Endothelial cell (in vitro differentiated cells): ENCODE results near the gene ACP1. TPM values are rescaled to one million over a fixed set of nuclear protein-coding genes. Genes with fewer than 3 reads are reported as not detected.

Experiments
- DNase-seq: peaks from one replicate; pipeline ENCODE4 v3.0.0; 2021; ENCODE audit warnings: low spot score
- H3K27ac Mint-ChIP-seq: one replicate; pipeline ENCODE4 v1.8.0; 2021; ENCODE audit warnings: mixed read lengths, inconsistent platforms; ENCODE audit not compliant: unreplicated experiment
- H3K27me3 Mint-ChIP-seq: one replicate; pipeline ENCODE4 v1.8.0; 2021; ENCODE audit warnings: mild to moderate bottlenecking, moderate library complexity, mixed read lengths, inconsistent platforms; ENCODE audit not compliant: unreplicated experiment
- H3K36me3 Mint-ChIP-seq: one replicate; pipeline ENCODE4 v1.8.0; 2021; ENCODE audit warnings: mild to moderate bottlenecking, low read depth, mixed read lengths, inconsistent platforms; ENCODE audit not compliant: unreplicated experiment
- H3K4me1 Mint-ChIP-seq: one replicate; pipeline ENCODE4 v1.8.0; 2021; ENCODE audit warnings: mild to moderate bottlenecking, mixed read lengths, inconsistent platforms; ENCODE audit not compliant: unreplicated experiment
- H3K4me3 Mint-ChIP-seq: one replicate; pipeline ENCODE4 v1.8.0; 2021; ENCODE audit warnings: mild to moderate bottlenecking, mixed read lengths, inconsistent platforms; ENCODE audit not compliant: unreplicated experiment
- H3K9me3 Mint-ChIP-seq: one replicate; pipeline ENCODE4 v1.8.0; 2021; ENCODE audit warnings: mixed read lengths, inconsistent platforms; ENCODE audit not compliant: unreplicated experiment
- CTCF ChIP-seq: fragments of 200-600 bp; sonication (generic); IDR thresholded peaks from one replicate; pipeline ENCODE4 v1.5.0; 2021; ENCODE audit warnings: antibody characterized with exemption; ENCODE audit not compliant: unreplicated experiment
- total RNA-seq: library from RNA; stranded (reverse); fragmentation: NEBNext Ultra II Directional; extraction: Animal tissue kit (Norgen Biotek cat#: 25700); gene quantifications from one replicate; pipeline ENCODE4 v1.2.1, GENCODE V29; 2021; ENCODE audit not compliant: unreplicated experiment

Gene ACP1
- total RNA-seq, 1 donor from 2014 or later = 104 TPM

- no peak overlapping the region for H3K27ac Mint-ChIP-seq
- no peaks in the 10 kb centered on the region for H3K9me3 Mint-ChIP-seq
- H3K27me3 Mint-ChIP-seq = peaks cover 3% of the 10 kb centered on the region
- peaks cover 19% of the 10 kb centered on the region for H3K4me1 Mint-ChIP-seq
- no peaks in the 10 kb centered on the region for H3K36me3 Mint-ChIP-seq
- DNase-seq = no peak
- no peak overlapping the region for H3K4me3 Mint-ChIP-seq
- TF ChIP-seq CTCF = no peak
Observed at GRCh38 chr2:257842-258241, 6.9 kb upstream of the ACP1 start.

- Mint-ChIP-seq H3K36me3 (no peaks in the 10 kb centered on the region), H3K27ac (no peak overlapping the region), H3K27me3 (peaks cover 4% of the 10 kb centered on the region), H3K9me3 (no peaks in the 10 kb centered on the region), H3K4me3 (no peak overlapping the region), H3K4me1 (peaks cover 22% of the 10 kb centered on the region)
- TF ChIP-seq CTCF = no peak
- no peak for DNase-seq
Observed at GRCh38 chr2:258933-259332, 5.8 kb upstream of the ACP1 start.

GRCh38 chr2:259789-260331, 4.9 kb upstream of the ACP1 start:
- Mint-ChIP-seq H3K9me3 (no peaks in the 10 kb centered on the region), H3K27ac (no peak overlapping the region), H3K4me3 (no peak overlapping the region), H3K36me3 (no peaks in the 10 kb centered on the region), H3K27me3 (peaks cover 4% of the 10 kb centered on the region), H3K4me1 (peaks cover 18% of the 10 kb centered on the region)
- TF ChIP-seq CTCF = no peak
- no peak for DNase-seq

GRCh38 chr2:260507-261161, 4.1 kb upstream of the ACP1 start:
- Mint-ChIP-seq H3K27ac (no peak overlapping the region), H3K4me3 (no peak overlapping the region), H3K9me3 (no peaks in the 10 kb centered on the region), H3K36me3 (no peaks in the 10 kb centered on the region), H3K27me3 (peaks cover 7% of the 10 kb centered on the region), H3K4me1 (peaks cover 19% of the 10 kb centered on the region)
- no peak for DNase-seq
- no peak for TF ChIP-seq CTCF

GRCh38 chr2:262117-262516, 2.6 kb upstream of the ACP1 start:
- no peak for TF ChIP-seq CTCF
- DNase-seq = no peak
- peaks cover 9% of the 10 kb centered on the region for H3K27me3 Mint-ChIP-seq
- no peaks in the 10 kb centered on the region for H3K9me3 Mint-ChIP-seq
- H3K4me3 Mint-ChIP-seq = peak overlapping the region; percentile 87
- no peaks in the 10 kb centered on the region for H3K36me3 Mint-ChIP-seq
- peak overlapping the region; percentile 90 for H3K27ac Mint-ChIP-seq
- peaks cover 21% of the 10 kb centered on the region for H3K4me1 Mint-ChIP-seq
